RPMI8226 (cell line): Measurements from ENCODE around the gene KPNA1.

Experiments
- DNase-seq: peaks from one replicate; pipeline ENCODE4 v3.0.0-alpha.2; 2015

KPNA1 gene

DNA sequence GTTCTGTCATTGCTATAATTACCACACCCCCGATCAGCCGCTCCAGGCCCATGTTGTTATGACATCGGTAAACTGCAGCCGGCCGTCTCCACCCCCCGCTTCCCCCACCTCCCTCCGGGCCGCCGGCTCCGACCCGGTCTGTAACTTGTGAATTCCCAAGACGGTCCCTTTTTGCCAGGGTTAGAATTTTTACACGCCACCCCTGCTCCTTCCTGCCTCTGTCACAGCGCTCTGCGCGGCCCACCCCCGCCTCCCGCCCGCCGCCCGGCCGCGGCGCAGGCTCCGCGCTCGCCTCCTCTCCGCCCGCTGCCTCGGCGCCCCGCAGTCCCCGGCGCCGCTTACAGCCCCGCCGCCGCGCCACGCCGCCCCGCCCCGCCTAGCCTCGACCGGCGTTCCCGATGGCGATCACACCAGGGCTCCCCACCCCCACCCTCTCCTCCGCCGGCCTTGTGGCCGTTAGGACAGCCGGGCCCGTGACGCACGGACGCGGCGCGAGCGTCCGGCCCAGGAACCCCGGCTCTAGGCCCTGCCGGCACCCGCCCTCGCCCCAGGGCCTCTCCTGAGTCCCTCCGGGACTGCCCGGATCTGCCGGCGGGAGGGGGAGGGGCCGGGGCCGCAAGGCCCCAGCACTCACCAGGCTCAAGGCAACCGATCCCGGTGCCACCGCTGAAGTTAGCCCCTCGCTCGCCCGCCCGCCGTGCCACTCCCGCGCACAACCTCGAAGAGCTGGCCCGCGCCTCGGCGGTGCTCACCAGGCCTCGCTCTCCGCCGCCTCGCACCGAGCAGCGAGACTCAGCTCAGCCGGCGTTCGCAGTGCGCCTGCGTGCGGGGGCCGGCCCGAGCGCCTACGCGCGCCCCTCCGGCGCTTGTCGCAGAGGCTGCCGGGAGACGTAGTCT lies at the start of gene KPNA1:
KPNA1 (minus strand) TSS at position 817 of the 897 bp plus-strand sequence. CDS start 18,374 bp downstream, outside the sequence.
- peak; percentile 94 for DNase-seq

DNA sequence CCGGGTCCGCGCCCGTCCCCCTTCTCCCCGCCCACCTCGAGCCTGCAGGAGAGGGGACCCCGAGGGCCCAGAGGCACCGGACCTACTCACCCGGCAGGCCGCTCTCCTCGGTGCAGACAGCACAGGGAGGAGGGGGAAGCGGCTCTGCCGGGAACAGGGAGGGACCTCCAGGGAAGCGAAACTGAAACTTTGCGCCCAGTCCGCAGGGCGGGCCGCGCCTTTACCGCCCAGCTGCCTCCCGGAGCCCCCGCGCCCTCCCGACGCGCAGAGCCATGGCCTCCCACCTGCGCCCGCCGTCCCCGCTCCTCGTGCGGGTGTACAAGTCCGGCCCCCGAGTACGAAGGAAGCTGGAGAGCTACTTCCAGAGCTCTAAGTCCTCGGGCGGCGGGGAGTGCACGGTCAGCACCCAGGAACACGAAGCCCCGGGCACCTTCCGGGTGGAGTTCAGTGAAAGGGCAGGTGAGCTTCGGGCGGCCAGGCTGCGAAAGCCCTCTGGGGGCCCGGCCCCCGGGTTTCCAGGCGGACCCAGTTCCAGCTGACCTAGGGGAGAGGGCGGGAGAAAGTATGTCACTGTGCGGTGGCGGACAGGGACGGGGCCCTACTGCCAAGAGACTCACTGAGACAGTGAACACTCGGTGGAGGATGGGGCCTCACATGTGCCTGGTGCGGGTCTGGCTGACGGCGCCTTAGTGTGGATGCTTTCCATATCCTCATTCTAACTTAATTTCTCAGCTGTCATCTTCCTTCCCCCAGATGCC lies 49.6 kb upstream of the KPNA1 start, which contains the start of the genes DTX3L and PARP9:
DTX3L (plus strand) TSS at position 184 of the 758 bp plus-strand sequence; CDS start at position 273, 89 bp downstream.
PARP9 (minus strand) TSS at position 146 of the 758 bp plus-strand sequence. CDS start 4,680 bp downstream, outside the sequence.
- peak; percentile 86 for DNase-seq

DNA sequence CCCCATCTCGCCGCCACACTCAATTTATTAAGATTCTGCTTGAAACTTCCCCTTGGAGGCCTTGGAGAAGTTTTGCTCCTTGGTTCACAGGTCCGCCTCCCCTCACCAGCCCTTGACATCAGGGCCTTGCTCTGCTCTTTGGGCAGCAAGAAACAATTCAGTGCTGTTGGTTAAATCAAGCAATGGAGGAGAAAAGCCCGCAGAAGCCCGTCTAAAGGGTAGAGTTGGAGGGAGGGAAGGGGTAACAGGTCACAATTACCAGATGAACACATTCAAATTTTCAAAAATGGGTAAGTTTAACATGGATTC lies 48.9 kb upstream of the KPNA1 start:
- peak; percentile 17 for DNase-seq

DNA sequence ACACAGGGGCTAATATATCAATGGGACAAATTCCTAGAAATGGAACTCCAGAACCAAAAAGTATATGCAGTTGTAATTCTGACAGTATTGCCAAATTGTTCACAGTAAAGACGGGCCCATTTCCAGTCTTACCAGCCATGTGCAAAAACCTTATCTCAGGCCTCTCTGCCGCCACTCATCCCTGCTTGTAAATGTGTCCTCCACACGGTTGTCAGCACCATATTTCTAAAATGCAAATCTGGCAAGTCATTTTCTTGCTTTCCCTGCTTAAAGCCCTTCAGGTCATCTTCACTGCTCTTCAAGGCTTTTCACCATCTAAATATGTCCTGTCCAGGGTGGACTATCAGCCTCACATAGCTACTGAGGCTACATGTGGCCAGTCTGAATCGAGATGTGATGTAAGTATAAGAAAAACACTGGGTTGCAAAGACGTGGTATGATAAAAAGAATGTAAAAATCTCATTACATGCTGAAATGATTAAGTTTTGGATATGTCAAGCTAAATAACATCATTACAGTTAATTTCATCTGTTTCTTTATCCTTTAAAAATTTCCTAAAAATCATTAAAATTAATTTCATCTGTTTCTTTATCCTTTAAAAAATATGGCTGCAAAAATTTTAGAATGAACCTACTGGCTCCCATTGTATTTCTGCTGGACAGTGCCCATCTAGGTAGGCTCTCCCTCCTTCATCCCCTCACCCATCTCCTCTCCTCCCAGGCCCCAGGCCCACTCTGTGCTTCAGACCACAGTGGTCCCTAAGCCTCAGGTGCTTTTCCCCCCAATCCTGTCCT lies 48.4 kb upstream of the KPNA1 start:
- DNase-seq: no peak

DNA sequence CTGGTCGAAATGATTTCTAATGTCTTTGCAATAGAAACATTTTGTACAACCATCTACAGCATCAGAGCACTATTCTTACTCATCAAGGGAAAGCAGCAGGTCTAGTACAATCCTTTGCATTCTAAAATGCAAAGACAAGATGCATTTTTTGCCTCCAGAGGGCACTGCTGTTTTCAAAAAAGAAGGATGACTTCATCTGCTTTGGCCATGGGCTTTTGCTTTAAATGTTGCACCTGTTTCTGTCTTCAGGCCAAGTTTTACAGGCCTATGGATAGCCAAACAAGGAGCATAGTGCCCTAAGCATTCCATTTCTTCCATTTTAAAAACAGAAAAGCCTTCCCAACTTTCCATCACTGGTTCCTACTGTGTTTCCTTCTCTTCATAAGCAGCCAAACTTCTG lies 45.9 kb upstream of the KPNA1 start:
- peak; percentile 78 for DNase-seq

DNA sequence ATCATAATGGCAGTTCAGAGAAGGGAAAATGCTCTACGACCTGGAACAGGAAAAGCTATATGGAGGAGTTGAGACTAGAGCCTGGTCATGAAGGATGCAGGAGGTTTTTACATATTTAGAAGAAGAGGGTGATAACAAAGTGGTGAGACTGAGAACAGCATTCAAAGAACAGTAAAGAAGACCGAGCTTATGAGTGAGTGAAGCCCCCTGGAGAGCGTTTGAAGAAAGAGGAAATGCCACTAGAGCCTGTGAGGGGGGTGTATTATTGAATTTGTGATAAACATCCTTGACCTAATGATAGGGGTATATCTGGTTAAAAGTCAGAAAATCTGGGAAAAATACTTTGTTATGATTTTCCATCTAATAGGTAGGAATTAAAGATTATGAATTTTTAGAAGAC lies 45.2 kb upstream of the KPNA1 start:
- DNase-seq: no peak

DNA sequence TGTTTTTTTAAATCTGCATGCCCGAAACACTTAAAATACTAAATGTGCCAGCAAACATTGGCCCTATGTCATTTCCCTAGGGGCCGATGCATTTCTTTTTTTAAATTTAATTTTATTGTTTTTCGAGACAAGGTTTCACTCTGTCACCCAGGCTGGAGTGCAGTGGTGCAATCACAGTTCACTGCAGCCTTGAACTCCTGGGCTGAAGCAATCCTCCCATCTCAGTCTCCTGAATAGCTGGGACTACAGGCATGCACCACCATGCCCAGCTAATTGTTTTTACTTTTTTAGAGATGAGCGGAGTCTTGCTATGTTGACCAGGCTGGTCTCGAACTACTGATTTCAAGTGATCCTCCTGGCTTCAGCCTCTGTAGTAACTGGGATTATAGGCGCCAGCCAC lies 43.9 kb upstream of the KPNA1 start:
- DNase-seq: no peak

DNA sequence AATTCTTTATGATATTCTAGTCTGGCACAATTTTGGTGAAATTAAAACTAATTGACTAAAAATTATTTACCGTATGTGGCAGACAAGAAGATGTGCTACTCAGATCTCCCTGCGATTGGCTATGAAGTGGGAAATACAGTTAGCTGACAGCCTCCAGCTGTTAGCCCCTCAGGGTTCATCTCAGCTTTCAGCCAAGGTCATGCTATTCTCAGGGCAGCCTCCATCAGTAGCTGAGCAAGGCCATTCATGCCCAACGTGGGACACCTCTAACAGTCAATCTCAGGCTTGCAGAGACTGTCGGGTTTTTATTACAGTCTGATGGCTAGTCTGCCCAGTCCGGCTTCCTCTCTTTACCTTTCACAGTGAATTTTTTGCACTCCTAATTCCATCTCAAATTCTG lies 42.6 kb upstream of the KPNA1 start:
- no peak for DNase-seq

DNA sequence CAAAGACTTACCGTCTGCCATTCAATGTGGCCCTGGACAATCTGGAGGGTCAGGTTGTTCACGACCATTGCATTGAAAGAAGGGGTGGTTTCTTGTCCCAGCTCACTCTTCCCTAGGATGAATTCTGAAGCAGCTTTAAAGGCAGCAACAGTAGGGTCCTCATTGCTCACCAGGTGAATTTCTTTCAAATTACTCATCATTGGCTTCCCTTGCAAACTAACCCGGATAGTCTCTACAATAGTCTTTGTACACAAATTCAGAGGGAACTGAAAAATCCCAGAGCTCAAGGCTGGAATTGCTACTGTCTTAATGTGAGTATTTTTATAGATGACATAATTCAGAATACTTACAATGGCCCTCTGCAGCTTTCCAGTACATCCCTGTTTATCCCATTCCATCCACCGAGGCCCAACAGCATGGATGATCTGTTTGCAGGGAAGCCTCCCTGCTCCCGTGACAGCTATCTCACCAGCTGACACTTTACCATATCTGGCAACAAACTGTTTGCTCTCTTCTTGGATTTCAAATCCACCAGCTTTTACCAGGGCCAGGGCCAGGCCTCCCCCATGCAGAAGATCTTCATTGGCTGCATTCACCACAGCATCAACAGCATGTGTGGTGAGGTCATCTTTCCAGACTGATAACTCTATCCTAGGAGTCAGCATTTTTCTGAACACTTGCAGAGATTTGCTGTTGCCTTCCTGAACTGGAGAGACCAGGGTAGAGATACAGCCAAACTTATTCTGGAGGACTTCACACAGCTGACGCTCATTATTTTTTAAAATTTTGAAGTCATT lies 40.7 kb upstream of the KPNA1 start:
- no peak for DNase-seq

DNA sequence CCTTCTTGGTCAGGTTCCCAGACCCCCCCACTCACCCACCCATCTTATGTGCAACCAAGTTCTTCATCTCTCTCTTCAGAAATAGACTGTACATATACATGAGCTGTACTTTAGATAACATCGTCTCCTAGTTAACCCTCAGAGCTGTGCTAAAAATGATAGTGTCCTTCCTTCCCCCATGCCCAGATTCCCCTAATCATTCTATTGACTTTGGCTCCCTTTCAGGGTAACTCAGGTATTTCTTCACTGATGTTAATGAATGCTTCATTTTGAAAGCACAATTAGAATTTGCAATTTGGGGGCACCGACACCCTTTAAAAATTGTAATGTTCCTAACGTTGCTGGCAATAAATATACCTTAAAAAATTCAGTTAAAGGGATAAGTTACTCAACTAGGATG lies 38.4 kb upstream of the KPNA1 start:
- no peak for DNase-seq

DNA sequence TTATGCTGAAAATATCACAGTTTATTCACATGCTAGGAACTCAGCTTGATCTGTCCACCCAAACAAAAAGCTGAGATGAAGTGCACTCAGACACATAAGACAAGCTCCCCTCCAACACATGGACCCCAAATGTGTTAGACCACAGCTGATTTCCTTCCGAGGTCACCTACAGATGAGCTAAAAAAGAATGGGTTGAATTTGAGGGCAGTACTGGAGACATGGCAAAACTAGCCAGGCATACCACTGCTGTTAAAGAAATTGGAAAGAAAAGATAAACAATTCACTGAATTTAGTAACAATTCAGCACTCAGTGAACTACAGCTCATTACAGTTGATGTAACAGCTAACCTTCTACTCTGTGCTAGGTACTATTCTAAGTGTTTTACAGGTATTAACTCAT lies 33.9 kb upstream of the KPNA1 start:
- DNase-seq: no peak

DNA sequence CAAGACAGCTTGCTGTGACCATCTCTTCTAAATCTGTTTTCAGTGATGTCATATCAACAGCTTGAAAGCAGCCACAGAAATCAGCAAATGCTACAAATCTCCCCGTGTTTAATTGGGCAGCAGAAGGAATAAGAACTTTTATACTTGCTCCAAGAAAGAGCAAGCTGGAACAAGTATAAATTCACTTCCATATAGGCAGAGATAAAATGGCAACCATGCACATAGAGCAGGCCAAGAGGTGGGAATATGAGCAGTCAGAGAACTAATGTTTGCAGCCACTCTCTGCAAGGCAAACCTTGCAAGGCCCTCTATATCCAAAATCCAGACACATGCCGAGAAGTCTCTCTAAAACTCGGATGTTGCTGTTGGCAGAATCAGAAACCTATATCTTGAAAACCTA lies 33.3 kb upstream of the KPNA1 start:
- DNase-seq: no peak

DNA sequence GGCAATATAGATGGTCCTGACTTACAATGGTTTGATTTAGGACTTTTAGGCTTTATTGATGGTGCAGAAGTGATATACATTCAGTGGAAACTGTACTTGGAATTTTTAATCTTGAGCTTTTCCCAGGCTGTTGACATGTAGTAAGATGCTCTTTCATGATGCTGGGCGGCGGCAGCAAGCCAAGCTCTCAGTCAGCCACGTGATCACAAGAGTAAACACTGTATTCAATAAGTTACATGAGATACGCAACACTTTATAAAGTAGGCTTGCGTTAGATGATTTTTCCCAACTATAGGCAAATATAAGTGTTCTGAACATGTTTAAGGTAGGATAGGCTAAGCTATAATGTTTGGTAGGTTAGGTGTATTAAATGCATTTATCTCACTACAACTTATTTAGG lies 31.4 kb upstream of the KPNA1 start:
- DNase-seq: no peak

DNA sequence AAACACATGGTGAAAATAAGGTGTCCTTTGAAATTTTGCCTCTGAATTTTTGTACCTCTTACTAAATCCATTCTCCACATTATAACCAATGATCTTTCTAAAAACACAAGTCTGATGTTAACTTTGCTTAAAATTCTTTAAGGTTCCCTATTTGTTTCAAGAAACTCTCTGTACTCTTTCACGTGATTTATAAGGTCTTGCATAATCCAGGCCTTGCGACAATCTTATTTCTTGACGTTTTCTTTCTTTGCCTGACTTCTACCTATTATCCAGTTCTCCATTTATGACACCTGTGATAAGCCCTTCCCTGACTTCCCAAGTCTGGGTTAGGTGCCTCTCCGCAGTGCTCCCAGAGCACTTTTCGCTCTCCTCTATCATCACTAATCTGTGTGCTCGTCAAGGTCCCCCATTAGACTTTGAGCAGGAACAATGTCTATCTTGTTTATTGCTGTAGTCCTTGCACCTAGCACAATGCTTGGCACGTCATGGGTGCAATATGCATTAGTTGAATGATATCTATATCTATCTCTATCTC lies 24.3 kb upstream of the KPNA1 start:
- DNase-seq: no peak

DNA sequence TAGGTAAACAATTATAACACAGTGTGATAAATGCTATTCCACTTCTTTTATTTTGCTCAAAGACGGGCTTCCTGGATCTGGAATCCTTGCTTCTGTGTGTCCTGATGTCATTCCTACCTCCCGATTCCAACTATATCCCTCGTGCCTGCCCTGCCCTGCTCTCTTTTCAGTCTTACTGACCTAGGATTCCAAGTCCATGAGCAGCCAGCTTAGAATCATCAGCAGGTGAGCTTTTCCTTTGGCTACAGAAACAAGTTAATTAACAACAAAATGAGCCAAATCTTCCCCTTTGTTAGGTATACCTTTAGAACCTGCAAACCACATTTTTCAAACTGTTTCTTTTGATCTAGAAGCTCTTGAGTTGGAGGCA lies 21.9 kb upstream of the KPNA1 start:
- DNase-seq: no peak

DNA sequence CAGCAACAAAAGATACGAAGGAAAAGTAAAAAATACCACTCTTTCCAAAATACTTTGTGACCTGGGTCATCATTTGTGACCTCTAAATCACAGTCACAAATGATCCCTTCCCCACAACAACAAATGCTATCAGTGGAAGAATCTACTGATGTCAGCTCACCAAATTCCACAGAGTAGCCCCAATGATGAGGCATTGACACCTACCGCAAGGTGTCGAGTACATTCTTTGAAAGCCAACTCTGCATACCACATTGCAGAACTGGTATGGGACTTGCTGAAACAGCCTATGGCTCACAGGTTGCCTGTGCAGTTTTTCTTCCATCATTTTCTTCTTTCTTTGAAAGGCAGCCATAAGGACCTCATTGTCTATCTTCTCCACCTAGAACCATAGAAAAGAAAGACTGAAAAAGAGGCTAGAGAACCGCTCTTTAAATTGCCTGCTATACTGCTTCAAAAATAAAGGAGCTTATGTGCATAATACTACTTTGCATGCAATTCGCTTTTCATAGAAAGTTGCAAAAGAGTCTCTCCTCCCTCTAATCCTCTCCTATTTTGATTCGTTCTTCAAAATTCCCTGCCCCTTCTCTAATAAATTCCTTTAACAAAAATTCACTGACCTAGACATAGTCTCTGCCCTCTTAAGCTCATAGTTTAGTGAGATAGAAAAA lies 21.4 kb upstream of the KPNA1 start:
- no peak for DNase-seq

DNA sequence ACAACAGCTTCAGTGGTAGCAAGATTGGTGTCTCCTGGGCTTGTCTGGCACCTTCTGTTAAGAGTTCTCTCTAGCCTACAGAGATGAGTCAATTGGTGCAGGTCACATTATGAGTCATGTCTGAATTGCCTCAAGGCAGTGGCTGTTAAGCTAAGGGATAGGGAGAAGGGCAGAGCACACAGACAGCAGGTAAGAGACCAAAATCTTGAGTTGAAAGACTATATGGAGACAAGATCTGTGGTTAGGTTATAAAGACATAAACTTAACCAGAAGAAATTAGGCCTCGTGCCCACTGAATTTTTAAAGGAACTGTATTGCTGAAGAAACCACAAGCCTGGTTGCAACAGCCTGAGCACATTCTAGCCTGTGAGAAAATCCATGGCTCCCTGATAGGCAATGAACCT lies 19.2 kb upstream of the KPNA1 start:
- DNase-seq: no peak

DNA sequence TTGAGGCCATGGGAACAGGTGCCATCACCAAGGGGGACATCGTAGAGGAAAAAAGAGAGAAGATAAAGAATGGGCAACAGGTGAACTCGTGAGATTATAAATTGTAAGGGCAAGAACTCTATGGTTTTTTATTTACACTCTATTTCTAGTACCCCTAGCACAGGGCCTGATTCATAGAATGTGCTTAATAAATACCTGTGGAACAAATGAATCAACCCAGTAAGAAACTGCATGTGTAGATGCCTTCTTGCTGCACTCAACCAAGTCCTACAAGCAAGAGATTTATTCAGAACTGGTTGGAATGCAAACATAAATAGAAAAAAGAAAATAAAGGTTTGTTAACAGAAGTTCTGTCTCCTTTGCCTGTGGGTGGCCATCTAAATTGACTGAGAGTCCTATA lies 18.7 kb upstream of the KPNA1 start:
- DNase-seq: no peak

DNA sequence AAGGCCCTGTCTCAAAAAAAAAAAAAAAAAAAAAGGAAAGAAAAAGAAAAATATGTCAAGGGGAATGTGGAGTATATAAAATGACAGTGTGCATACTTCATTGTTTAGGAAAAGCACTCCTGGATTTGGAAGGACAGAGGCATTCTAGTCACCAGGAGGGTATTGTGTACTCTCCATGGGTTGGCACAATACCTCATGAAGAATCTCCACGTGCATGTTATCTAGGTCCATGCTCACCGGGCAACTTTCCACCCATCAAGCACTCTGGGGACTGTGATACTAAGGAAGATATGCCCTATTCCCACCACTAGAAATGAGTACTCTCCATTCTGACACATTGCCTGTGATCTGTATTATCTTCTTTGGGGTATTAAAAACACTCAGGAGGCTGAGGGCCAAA lies 15.4 kb upstream of the KPNA1 start:
- no peak for DNase-seq

DNA sequence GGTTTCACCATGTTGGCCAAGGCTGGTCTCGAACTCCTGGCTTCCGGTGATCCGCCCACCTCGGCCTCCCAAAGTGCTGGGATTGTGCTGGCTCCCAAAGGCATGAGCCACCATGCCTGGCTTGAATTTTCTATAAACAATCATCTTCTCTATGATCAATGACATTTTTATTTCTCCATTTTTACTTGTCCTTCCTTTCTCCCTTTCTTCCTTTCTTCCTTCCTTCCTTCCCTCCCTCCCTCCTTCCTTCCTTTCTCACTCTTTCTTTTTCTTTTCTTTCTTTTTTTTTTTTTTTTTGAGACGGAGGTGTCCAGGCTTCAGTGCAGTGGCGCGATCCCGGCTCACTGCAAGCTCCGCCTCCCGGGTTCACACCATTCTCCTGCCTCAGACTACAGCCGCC lies 8.6 kb upstream of the KPNA1 start:
- no peak for DNase-seq

DNA sequence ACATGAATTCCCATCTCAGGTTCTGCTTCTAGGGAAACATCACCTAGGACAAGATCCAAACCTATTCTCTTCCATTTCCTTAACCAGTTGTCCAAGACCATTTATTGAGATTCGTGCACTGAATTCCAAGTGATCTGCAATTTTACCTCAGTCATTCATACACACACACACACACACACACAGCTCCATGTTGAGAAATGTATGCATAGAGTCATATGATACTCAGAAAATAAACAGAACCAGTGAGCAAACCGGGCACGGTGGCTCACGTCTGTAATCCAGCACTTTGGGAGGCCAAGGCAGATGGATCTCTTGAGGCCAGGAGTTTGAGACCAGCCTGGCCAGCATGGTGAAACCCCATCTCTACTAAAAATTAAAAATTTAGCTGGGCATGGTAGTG lies 6.1 kb upstream of the KPNA1 start:
- DNase-seq: no peak

DNA sequence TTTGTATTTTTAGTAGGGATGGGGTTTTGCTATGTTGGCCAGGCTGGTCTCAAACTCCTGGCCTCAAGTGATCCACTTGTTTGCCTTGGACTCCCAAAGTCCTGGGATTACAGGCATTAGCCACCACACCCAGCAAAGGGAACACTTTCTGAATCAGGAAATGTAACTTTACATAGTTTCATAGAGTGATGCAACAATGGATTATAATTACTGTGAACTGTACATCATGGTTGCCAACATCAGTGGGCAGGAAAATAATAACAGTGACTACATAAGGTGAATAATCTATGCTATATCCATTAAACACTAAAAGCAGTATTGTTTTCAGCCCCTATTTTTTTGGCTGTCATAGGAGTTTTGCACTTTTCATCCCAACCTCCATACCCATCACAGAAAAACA lies 5.0 kb upstream of the KPNA1 start:
- DNase-seq: no peak
